ENCODE results near the gene LGALS7B. TPM values are rescaled to one million over a fixed set of nuclear protein-coding genes. Genes with fewer than 3 reads are reported as not detected.

LGALS7B gene
- total RNA-seq, 1 donor from 2014 or later, result not detected

GRCh38 chr19:38742296-38742695, 46.7 kb upstream of the LGALS7B start:
- H3K9me3 Mint-ChIP-seq, result no peaks in the 10 kb centered on the region
- peak overlapping the region; percentile 36 for H3K27ac Mint-ChIP-seq
- no peaks in the 10 kb centered on the region for H3K36me3 Mint-ChIP-seq
- peaks cover 6% of the 10 kb centered on the region for H3K4me1 Mint-ChIP-seq (ENCODE audit: unreplicated experiment)
- TF ChIP-seq CTCF (conservative IDR thresholded peaks at IDR 0.05), result no peak
- peaks cover 7% of the 10 kb centered on the region for H3K27me3 Mint-ChIP-seq
- DNase-seq (ENCODE audit: extremely low spot score, unreplicated experiment), result no peak
- H3K4me3 Mint-ChIP-seq, result no peak overlapping the region

DNA sequence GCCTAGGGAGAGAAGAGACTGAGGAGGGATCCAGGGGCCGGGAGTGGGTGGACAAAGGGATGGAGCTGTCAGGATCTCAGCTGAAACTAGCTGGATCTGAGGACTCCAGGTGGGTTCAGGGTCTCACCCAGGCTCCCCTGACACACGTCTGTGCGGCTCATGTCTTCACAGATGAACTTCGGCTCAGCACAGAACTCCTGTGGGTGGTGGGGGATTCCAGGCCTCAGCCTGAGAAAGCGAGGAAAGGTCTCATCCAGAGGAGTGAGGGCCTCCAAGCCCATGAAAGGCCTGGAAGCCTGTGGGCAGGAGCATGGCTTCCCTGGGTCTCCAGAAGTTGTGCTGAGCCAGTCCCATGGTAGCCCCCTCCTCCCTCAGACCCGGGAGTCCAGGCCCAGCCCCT, 46.1 kb upstream of the LGALS7B start:
- H3K4me1 Mint-ChIP-seq (ENCODE audit: unreplicated experiment), result peaks cover 2% of the 10 kb centered on the region
- H3K4me3 Mint-ChIP-seq, result no peak overlapping the region
- H3K9me3 Mint-ChIP-seq, result no peaks in the 10 kb centered on the region
- no peak for DNase-seq (ENCODE audit: extremely low spot score, unreplicated experiment)
- no peak for TF ChIP-seq CTCF (conservative IDR thresholded peaks at IDR 0.05)
- no peaks in the 10 kb centered on the region for H3K36me3 Mint-ChIP-seq
- H3K27me3 Mint-ChIP-seq, result peaks cover 2% of the 10 kb centered on the region
- H3K27ac Mint-ChIP-seq, result no peak overlapping the region

DNA sequence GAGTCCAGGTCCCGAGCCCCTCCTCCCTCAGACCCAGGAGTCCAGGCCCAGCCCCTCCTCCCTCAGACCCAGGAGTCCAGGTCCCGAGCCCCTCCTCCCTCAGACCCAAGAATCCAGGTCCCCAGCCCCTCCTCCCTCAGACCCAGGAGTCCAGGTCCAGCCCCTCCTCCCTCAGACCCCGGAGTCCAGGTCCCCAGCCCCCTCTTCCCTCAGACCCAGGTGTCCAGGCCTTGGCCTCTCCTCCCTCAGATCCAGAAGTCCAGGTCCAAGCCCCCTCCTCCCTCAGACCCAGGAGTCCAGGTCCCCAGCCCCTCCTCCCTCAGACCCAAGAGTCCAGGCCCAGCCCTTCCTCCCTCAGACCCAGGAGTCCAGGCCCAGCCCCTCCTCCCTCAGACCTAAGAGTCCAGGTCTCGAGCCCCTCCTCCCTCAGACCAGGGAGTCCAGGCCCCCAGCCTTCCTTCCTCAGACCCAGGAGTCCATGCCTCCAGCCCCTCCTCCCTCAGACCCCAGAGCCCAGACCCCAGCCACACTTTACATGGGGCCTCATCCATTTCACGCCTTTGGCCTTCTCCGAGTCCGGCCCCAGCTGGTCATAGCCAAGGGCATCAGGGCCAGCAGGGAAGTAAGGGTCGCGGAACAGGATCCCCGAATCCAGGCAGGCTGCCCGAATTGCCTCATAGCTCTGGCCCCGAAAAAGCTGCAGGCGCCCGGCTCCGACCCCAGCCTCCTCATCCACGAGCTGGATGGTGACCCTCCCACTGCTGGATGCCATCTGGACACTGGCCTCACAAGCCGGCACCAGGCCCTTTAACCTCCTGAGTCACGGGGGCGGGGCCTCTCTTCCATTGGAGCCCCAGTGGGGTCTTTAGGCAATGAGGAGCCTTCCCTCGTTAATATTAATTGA, 45.4 kb upstream of the LGALS7B start:
- H3K4me1 Mint-ChIP-seq (ENCODE audit: unreplicated experiment), result no peaks in the 10 kb centered on the region
- H3K36me3 Mint-ChIP-seq, result no peaks in the 10 kb centered on the region
- no peak overlapping the region for H3K27ac Mint-ChIP-seq
- no peaks in the 10 kb centered on the region for H3K27me3 Mint-ChIP-seq
- no peak overlapping the region for H3K4me3 Mint-ChIP-seq
- no peak for DNase-seq (ENCODE audit: extremely low spot score, unreplicated experiment)
- no peaks in the 10 kb centered on the region for H3K9me3 Mint-ChIP-seq
- TF ChIP-seq CTCF (conservative IDR thresholded peaks at IDR 0.05), result no peak

GRCh38 chr19:38744298-38744681, 44.7 kb upstream of the LGALS7B start, which contains the start of gene CAPN12:
CAPN12 (minus strand) TSS chr19:38744474; CDS start chr19:38744165, 309 bp downstream.
- TF ChIP-seq CTCF (conservative IDR thresholded peaks at IDR 0.05), result no peak
- no peak within 1 kb of the TSS for H3K27ac Mint-ChIP-seq
- H3K4me3 Mint-ChIP-seq, result no peak within 1 kb of the TSS
- H3K36me3 Mint-ChIP-seq, result no peaks in the 10 kb centered on the region
- no peak for DNase-seq (ENCODE audit: extremely low spot score, unreplicated experiment)
- H3K4me1 Mint-ChIP-seq (ENCODE audit: unreplicated experiment), result no peaks in the 10 kb centered on the region
- no peaks in the 10 kb centered on the region for H3K9me3 Mint-ChIP-seq
- H3K27me3 Mint-ChIP-seq, result no peaks in the 10 kb centered on the region

DNA sequence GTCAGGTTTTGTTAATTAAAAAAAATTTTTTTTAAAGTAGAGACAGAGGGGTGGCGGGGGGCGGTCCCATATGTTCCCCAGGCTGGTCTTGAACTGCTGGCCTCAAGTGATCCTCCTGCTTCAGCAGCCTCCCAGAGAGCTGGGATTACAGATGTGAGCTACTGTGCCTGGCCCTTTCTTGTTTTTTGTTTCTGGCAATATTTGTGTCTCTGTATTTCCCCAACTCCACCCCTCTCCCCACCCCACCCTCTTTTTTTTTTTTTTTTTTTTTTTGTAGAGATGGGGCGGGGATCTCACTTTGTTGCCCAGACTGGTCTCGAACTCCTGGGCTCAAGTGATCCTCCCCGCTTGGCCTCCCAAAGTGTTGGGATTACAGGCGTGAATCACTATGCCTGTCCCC, 44.1 kb upstream of the LGALS7B start:
- Mint-ChIP-seq H3K27me3 (no peaks in the 10 kb centered on the region), H3K36me3 (no peaks in the 10 kb centered on the region), H3K4me1 (ENCODE audit: unreplicated experiment) (no peaks in the 10 kb centered on the region), H3K4me3 (no peak overlapping the region), H3K9me3 (no peaks in the 10 kb centered on the region), H3K27ac (no peak overlapping the region)
- TF ChIP-seq CTCF (conservative IDR thresholded peaks at IDR 0.05), result no peak
- DNase-seq (ENCODE audit: extremely low spot score, unreplicated experiment), result no peak
